ENCODE data around the gene TMA7B. TPM values are rescaled to one million over a fixed set of nuclear protein-coding genes. Genes with fewer than 3 reads are reported as not detected.

Gene TMA7B
- total RNA-seq, 1 donor from 2014 or later, result not detected

DNA sequence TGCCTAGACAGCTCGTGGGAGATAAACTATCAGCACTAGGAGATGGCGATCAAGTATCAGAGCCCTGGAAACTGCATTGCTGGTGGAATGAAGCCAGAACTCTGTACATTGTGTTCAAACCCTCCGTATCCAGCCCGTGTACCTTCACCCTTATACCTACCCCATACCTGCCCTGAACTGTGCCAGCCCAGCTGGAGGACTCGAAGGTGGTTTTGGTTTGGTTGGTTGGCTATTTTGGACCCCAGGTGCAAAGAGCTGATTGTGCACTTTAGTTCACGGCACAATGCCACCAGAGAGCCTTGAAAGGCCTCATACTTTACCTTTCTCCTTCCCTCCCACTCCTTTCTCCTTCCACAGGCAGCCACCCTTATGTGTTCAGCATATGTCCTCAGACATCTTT lies 50.5 kb downstream of the TMA7B start:
- no peak for FAIRE-seq

More for the DNA sequence above, 50.5 kb downstream of the TMA7B start:
- H3K27me3 ChIP-seq (ENCODE audit: control insufficient read depth, insufficient read depth, low read length), result no peaks in the 10 kb centered on the region
- TF ChIP-seq, protein P1, sequence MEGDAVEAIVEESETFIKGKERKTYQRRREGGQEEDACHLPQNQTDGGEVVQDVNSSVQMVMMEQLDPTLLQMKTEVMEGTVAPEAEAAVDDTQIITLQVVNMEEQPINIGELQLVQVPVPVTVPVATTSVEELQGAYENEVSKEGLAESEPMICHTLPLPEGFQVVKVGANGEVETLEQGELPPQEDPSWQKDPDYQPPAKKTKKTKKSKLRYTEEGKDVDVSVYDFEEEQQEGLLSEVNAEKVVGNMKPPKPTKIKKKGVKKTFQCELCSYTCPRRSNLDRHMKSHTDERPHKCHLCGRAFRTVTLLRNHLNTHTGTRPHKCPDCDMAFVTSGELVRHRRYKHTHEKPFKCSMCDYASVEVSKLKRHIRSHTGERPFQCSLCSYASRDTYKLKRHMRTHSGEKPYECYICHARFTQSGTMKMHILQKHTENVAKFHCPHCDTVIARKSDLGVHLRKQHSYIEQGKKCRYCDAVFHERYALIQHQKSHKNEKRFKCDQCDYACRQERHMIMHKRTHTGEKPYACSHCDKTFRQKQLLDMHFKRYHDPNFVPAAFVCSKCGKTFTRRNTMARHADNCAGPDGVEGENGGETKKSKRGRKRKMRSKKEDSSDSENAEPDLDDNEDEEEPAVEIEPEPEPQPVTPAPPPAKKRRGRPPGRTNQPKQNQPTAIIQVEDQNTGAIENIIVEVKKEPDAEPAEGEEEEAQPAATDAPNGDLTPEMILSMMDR (IDR thresholded peaks at IDR 0.05; ENCODE audit: insufficient read depth, low read length, severe bottlenecking), result no peak
- no peak overlapping the region for H3K4me3 ChIP-seq (ENCODE audit: low read depth, low read length)
- DNase-seq (ENCODE audit: low read depth), result no peak
- H3K36me3 ChIP-seq (ENCODE audit: control insufficient read depth, insufficient read depth, low read length), result peaks cover 8% of the 10 kb centered on the region

Other genes with a start within 250 kb of the TMA7B start
- gene ENTHD1, start 66.6 kb upstream of the TMA7B start, total RNA-seq, result not detected in 2 replicates
- gene GRAP2, start 59.3 kb upstream of the TMA7B start, total RNA-seq, result not detected in 2 replicates
- gene FAM83F, start 34.6 kb downstream of the TMA7B start, total RNA-seq, result 22.1 and 27.8 TPM in 2 replicates
- 8.3 and 8.4 TPM in 2 replicates for gene TNRC6B, start 217.5 kb downstream of the TMA7B start, total RNA-seq